ENCODE results near the gene CABP1. TPM values are rescaled to one million over a fixed set of nuclear protein-coding genes. Genes with fewer than 3 reads are reported as not detected.
"Not testable (repeated sequence)": the region's sequence is repeated elsewhere in the genome, so short reads cannot be mapped to it uniquely, and the experiment has no call there.

CABP1 gene
- total RNA-seq, 1 experiment from 2014 or later = not detected

- Histone ChIP-seq H2AFZ (no peak overlapping the region), H3K27me3 (ENCODE audit: insufficient read depth, low read depth) (no peaks in the 10 kb centered on the region), H3K9me3 (ENCODE audit: insufficient read depth, low read depth) (no peaks in the 10 kb centered on the region), H3F3A (ENCODE audit: insufficient read depth, low read depth) (peaks cover 8% of the 10 kb centered on the region; the same call in 1 of the 2 replicates), H3K4me3 (no peak overlapping the region), H3K36me3 (ENCODE audit: low read depth) (no peaks in the 10 kb centered on the region), H3K4me1 (replicated peaks; ENCODE audit: insufficient read depth) (peaks cover 26% of the 10 kb centered on the region), H3K4me2 (peak overlapping the region; percentile 57), H4K20me1 (ENCODE audit: insufficient read depth) (no peaks in the 10 kb centered on the region), H3K27ac (no peak overlapping the region), H3K79me2 (ENCODE audit: low read depth) (no peaks in the 10 kb centered on the region), H3K9me2 (ENCODE audit: insufficient read depth) (no peaks in the 10 kb centered on the region)
- TF ChIP-seq CTCF (conservative IDR thresholded peaks at IDR 0.05) (no peak), EZH2 (IDR thresholded peaks at IDR 0.05; ENCODE audit: low read depth) (no peak)
- POLR2A ChIA-PET (ENCODE audit: unreplicated experiment) = interaction anchor here (0.7 kb wide), 1 partner anchor 233 kb away, joined by 4 read pairs; no protein-coding TSS in a partner anchor
- intact Hi-C loops (cut with micrococcal nuclease; ENCODE audit: unreplicated experiment) = no loop called here
- DNase-seq = peak; percentile 23 to 65
- CTCF ChIA-PET = interaction anchor here (0.6 to 0.7 kb wide), 2 partner anchors 131 to 315 kb away, joined by 4 to 7 read pairs; no protein-coding TSS in a partner anchor
- BruUV-seq (replicated peaks) = no TSS peak
These were observed 41.6 kb upstream of the CABP1 start for GRCh38 chr12:120598674-120599463.

GRCh38 chr12:120599672-120600552, 40.5 kb upstream of the CABP1 start:
- no peak overlapping the region for H3K4me3 ChIP-seq
- H3K36me3 ChIP-seq (ENCODE audit: low read depth) = no peaks in the 10 kb centered on the region
- no peaks in the 10 kb centered on the region for H3K9me3 ChIP-seq (ENCODE audit: insufficient read depth, low read depth)
- ChIA-PET CTCF (interaction anchor here (0.6 kb wide), 1 partner anchor 314 kb away, joined by 7 read pairs; no protein-coding TSS in a partner anchor), POLR2A (ENCODE audit: unreplicated experiment) (interaction anchor here (0.7 kb wide), 1 partner anchor 232 kb away, joined by 4 read pairs; no protein-coding TSS in a partner anchor)
- peaks cover 26% of the 10 kb centered on the region for H3K4me1 ChIP-seq (replicated peaks; ENCODE audit: insufficient read depth)
- H4K20me1 ChIP-seq (ENCODE audit: insufficient read depth) = no peaks in the 10 kb centered on the region
- no TSS peak for BruUV-seq (replicated peaks)
- no peak overlapping the region for H2AFZ ChIP-seq
- no peaks in the 10 kb centered on the region for H3K27me3 ChIP-seq (ENCODE audit: insufficient read depth, low read depth)
- H3K9me2 ChIP-seq (ENCODE audit: insufficient read depth) = no peaks in the 10 kb centered on the region
- H3K79me2 ChIP-seq (ENCODE audit: low read depth) = no peaks in the 10 kb centered on the region
- no peak for DNase-seq
- TF ChIP-seq CTCF (conservative IDR thresholded peaks at IDR 0.05) (no peak), EZH2 (IDR thresholded peaks at IDR 0.05; ENCODE audit: low read depth) (no peak)
- no peak overlapping the region for H3K4me2 ChIP-seq
- H3K27ac ChIP-seq = no peak overlapping the region
- intact Hi-C loops (cut with micrococcal nuclease; ENCODE audit: unreplicated experiment) = no loop called here
- peaks cover 8% of the 10 kb centered on the region; the same call in 1 of the 2 replicates for H3F3A ChIP-seq (ENCODE audit: insufficient read depth, low read depth)

GRCh38 chr12:120602416-120602815, 38.0 kb upstream of the CABP1 start:
- H3K4me3 ChIP-seq; H3K79me2 ChIP-seq (ENCODE audit: low read depth); H2AFZ ChIP-seq; H3K9me3 ChIP-seq (ENCODE audit: insufficient read depth, low read depth); H4K20me1 ChIP-seq (ENCODE audit: insufficient read depth); intact Hi-C loops (cut with micrococcal nuclease; ENCODE audit: unreplicated experiment); H3K27ac ChIP-seq; H3K27me3 ChIP-seq (ENCODE audit: insufficient read depth, low read depth); H3K36me3 ChIP-seq (ENCODE audit: low read depth); H3K9me2 ChIP-seq (ENCODE audit: insufficient read depth); BruUV-seq (replicated peaks); H3F3A ChIP-seq (ENCODE audit: insufficient read depth, low read depth): not testable (repeated sequence)
- CTCF ChIA-PET = interaction anchor here (0.5 to 0.9 kb wide), 3 partner anchors 18 to 73 kb away, joined by 6 to 7 read pairs (median 7); no protein-coding TSS in a partner anchor
- POLR2A ChIA-PET (ENCODE audit: unreplicated experiment) = interaction anchor here (0.5 to 0.7 kb wide), 4 partner anchors 29 to 286 kb away, joined by 3 to 21 read pairs (median 5); partner anchors contain the start of gene PLA2G1B
- Histone ChIP-seq H3K4me2 (peak overlapping the region; percentile 39), H3K4me1 (replicated peaks; ENCODE audit: insufficient read depth) (peaks cover 26% of the 10 kb centered on the region)
- DNase-seq = peak in 1 of 2 experiments; percentile 78
